ENCODE results near the gene BUD13.
"Not testable (repeated sequence)": the region's sequence is repeated elsewhere in the genome, so short reads cannot be mapped to it uniquely, and the experiment has no call there.

Gene BUD13

GRCh38 chr11:116771935-116772334 is 852 bp downstream of the BUD13 start:
- H3K4me1 ChIP-seq (ENCODE audit: control insufficient read depth in 2 of 2, insufficient read depth in 2 of 2, low read length in 2 of 2): peaks cover 9 to 18% of the 10 kb centered on the region in 2 donors
- H3K4me3 ChIP-seq (ENCODE audit: low read length in 2 of 2): peak overlapping the region; percentile 91 to 96
- no peaks in the 10 kb centered on the region for H3K9me3 ChIP-seq (ENCODE audit: control insufficient read depth in 2 of 2, low read length in 2 of 2)
- H3K27ac ChIP-seq (ENCODE audit: low read depth in 2 of 2, low read length in 2 of 2): no peak overlapping the region
- H3K27me3 ChIP-seq (ENCODE audit: control insufficient read depth in 2 of 2, insufficient read depth in 2 of 2, low read length in 2 of 2): no peaks in the 10 kb centered on the region
- H3K36me3 ChIP-seq (ENCODE audit: control insufficient read depth in 2 of 2, insufficient read depth in 2 of 2, low read length in 2 of 2): peaks cover 7 to 8% of the 10 kb centered on the region in 2 donors
- peak overlapping the region; percentile 84 to 88 for H3K9ac ChIP-seq (ENCODE audit: low read depth in 1 of 2, low read length in 2 of 2)

GRCh38 chr11:116762132-116762531 is 10.7 kb downstream of the BUD13 start:
- H3K36me3 ChIP-seq (ENCODE audit: control insufficient read depth in 2 of 2, insufficient read depth in 2 of 2, low read length in 2 of 2): peaks cover 56 to 60% of the 10 kb centered on the region in 2 donors
- no peaks in the 10 kb centered on the region for H3K9me3 ChIP-seq (ENCODE audit: control insufficient read depth in 2 of 2, low read length in 2 of 2)
- H3K4me1 ChIP-seq (ENCODE audit: control insufficient read depth in 2 of 2, insufficient read depth in 2 of 2, low read length in 2 of 2): no peaks in the 10 kb centered on the region
- H3K4me3 ChIP-seq (ENCODE audit: low read length in 2 of 2): no peak overlapping the region
- H3K9ac ChIP-seq (ENCODE audit: low read depth in 1 of 2, low read length in 2 of 2): no peak overlapping the region
- H3K27ac ChIP-seq (ENCODE audit: low read depth in 2 of 2, low read length in 2 of 2): no peak overlapping the region
- no peaks in the 10 kb centered on the region for H3K27me3 ChIP-seq (ENCODE audit: control insufficient read depth in 2 of 2, insufficient read depth in 2 of 2, low read length in 2 of 2)

- H3K36me3 ChIP-seq (ENCODE audit: control insufficient read depth in 2 of 2, insufficient read depth in 2 of 2, low read length in 2 of 2): peaks cover 46 to 66% of the 10 kb centered on the region in 2 donors
- not testable (repeated sequence) for H3K27ac ChIP-seq (ENCODE audit: low read depth in 2 of 2, low read length in 2 of 2); H3K27me3 ChIP-seq (ENCODE audit: control insufficient read depth in 2 of 2, insufficient read depth in 2 of 2, low read length in 2 of 2); H3K9ac ChIP-seq (ENCODE audit: low read depth in 1 of 2, low read length in 2 of 2); H3K4me3 ChIP-seq (ENCODE audit: low read length in 2 of 2); H3K9me3 ChIP-seq (ENCODE audit: control insufficient read depth in 2 of 2, low read length in 2 of 2); H3K4me1 ChIP-seq (ENCODE audit: control insufficient read depth in 2 of 2, insufficient read depth in 2 of 2, low read length in 2 of 2)
Measured at GRCh38 chr11:116756044-116756443, 16.7 kb downstream of the BUD13 start.

- no peaks in the 10 kb centered on the region for H3K27me3 ChIP-seq (ENCODE audit: control insufficient read depth in 2 of 2, insufficient read depth in 2 of 2, low read length in 2 of 2)
- no peak overlapping the region for H3K27ac ChIP-seq (ENCODE audit: low read depth in 2 of 2, low read length in 2 of 2)
- H3K36me3 ChIP-seq (ENCODE audit: control insufficient read depth in 2 of 2, insufficient read depth in 2 of 2, low read length in 2 of 2): peaks cover 39 to 62% of the 10 kb centered on the region in 2 donors
- no peak overlapping the region for H3K9ac ChIP-seq (ENCODE audit: low read depth in 1 of 2, low read length in 2 of 2)
- no peaks in the 10 kb centered on the region for H3K4me1 ChIP-seq (ENCODE audit: control insufficient read depth in 2 of 2, insufficient read depth in 2 of 2, low read length in 2 of 2)
- no peaks in the 10 kb centered on the region for H3K9me3 ChIP-seq (ENCODE audit: control insufficient read depth in 2 of 2, low read length in 2 of 2)
- H3K4me3 ChIP-seq (ENCODE audit: low read length in 2 of 2): no peak overlapping the region
Measured at GRCh38 chr11:116750070-116750718, 22.6 kb downstream of the BUD13 start.

- H3K27ac ChIP-seq (ENCODE audit: low read depth in 2 of 2, low read length in 2 of 2): no peak overlapping the region
- no peaks in the 10 kb centered on the region for H3K4me1 ChIP-seq (ENCODE audit: control insufficient read depth in 2 of 2, insufficient read depth in 2 of 2, low read length in 2 of 2)
- H3K4me3 ChIP-seq (ENCODE audit: low read length in 2 of 2): no peak overlapping the region
- H3K27me3 ChIP-seq (ENCODE audit: control insufficient read depth in 2 of 2, insufficient read depth in 2 of 2, low read length in 2 of 2): no peaks in the 10 kb centered on the region
- no peaks in the 10 kb centered on the region for H3K9me3 ChIP-seq (ENCODE audit: control insufficient read depth in 2 of 2, low read length in 2 of 2)
- no peak overlapping the region for H3K9ac ChIP-seq (ENCODE audit: low read depth in 1 of 2, low read length in 2 of 2)
- H3K36me3 ChIP-seq (ENCODE audit: control insufficient read depth in 2 of 2, insufficient read depth in 2 of 2, low read length in 2 of 2): peaks cover 8 to 13% of the 10 kb centered on the region in 2 donors
Measured at GRCh38 chr11:116742104-116742503, 30.7 kb downstream of the BUD13 start.

- Histone ChIP-seq H3K27ac (ENCODE audit: low read depth in 2 of 2, low read length in 2 of 2) (no peak overlapping the region), H3K27me3 (ENCODE audit: control insufficient read depth in 2 of 2, insufficient read depth in 2 of 2, low read length in 2 of 2) (no peaks in the 10 kb centered on the region), H3K36me3 (ENCODE audit: control insufficient read depth in 2 of 2, insufficient read depth in 2 of 2, low read length in 2 of 2) (peaks cover 0 to 4% of the 10 kb centered on the region in 2 donors), H3K9ac (ENCODE audit: low read depth in 1 of 2, low read length in 2 of 2) (no peak overlapping the region), H3K9me3 (ENCODE audit: control insufficient read depth in 2 of 2, low read length in 2 of 2) (no peaks in the 10 kb centered on the region), H3K4me1 (ENCODE audit: control insufficient read depth in 2 of 2, insufficient read depth in 2 of 2, low read length in 2 of 2) (no peaks in the 10 kb centered on the region), H3K4me3 (ENCODE audit: low read length in 2 of 2) (no peak overlapping the region)
Measured at GRCh38 chr11:116740741-116741140, 32.0 kb downstream of the BUD13 start.

- Histone ChIP-seq H3K36me3 (ENCODE audit: control insufficient read depth in 2 of 2, insufficient read depth in 2 of 2, low read length in 2 of 2) (no peaks in the 10 kb centered on the region), H3K27me3 (ENCODE audit: control insufficient read depth in 2 of 2, insufficient read depth in 2 of 2, low read length in 2 of 2) (no peaks in the 10 kb centered on the region), H3K27ac (ENCODE audit: low read depth in 2 of 2, low read length in 2 of 2) (no peak overlapping the region), H3K9me3 (ENCODE audit: control insufficient read depth in 2 of 2, low read length in 2 of 2) (no peaks in the 10 kb centered on the region), H3K4me3 (ENCODE audit: low read length in 2 of 2) (no peak overlapping the region), H3K9ac (ENCODE audit: low read depth in 1 of 2, low read length in 2 of 2) (no peak overlapping the region), H3K4me1 (ENCODE audit: control insufficient read depth in 2 of 2, insufficient read depth in 2 of 2, low read length in 2 of 2) (no peaks in the 10 kb centered on the region)
Measured at GRCh38 chr11:116738975-116739374, 33.8 kb downstream of the BUD13 start.

GRCh38 chr11:116736763-116737162 is 36.0 kb downstream of the BUD13 start:
- Histone ChIP-seq H3K9me3 (ENCODE audit: control insufficient read depth in 2 of 2, low read length in 2 of 2) (no peaks in the 10 kb centered on the region), H3K27me3 (ENCODE audit: control insufficient read depth in 2 of 2, insufficient read depth in 2 of 2, low read length in 2 of 2) (peaks cover 1 to 3% of the 10 kb centered on the region in 2 donors), H3K4me1 (ENCODE audit: control insufficient read depth in 2 of 2, insufficient read depth in 2 of 2, low read length in 2 of 2) (no peaks in the 10 kb centered on the region), H3K9ac (ENCODE audit: low read depth in 1 of 2, low read length in 2 of 2) (no peak overlapping the region), H3K4me3 (ENCODE audit: low read length in 2 of 2) (no peak overlapping the region), H3K36me3 (ENCODE audit: control insufficient read depth in 2 of 2, insufficient read depth in 2 of 2, low read length in 2 of 2) (no peaks in the 10 kb centered on the region), H3K27ac (ENCODE audit: low read depth in 2 of 2, low read length in 2 of 2) (no peak overlapping the region)

- H3K36me3 ChIP-seq (ENCODE audit: control insufficient read depth in 2 of 2, insufficient read depth in 2 of 2, low read length in 2 of 2): no peaks in the 10 kb centered on the region
- H3K27me3 ChIP-seq (ENCODE audit: control insufficient read depth in 2 of 2, insufficient read depth in 2 of 2, low read length in 2 of 2): peaks cover 9 to 15% of the 10 kb centered on the region in 2 donors
- H3K9me3 ChIP-seq (ENCODE audit: control insufficient read depth in 2 of 2, low read length in 2 of 2): no peaks in the 10 kb centered on the region
- H3K27ac ChIP-seq (ENCODE audit: low read depth in 2 of 2, low read length in 2 of 2): no peak overlapping the region
- H3K9ac ChIP-seq (ENCODE audit: low read depth in 1 of 2, low read length in 2 of 2): no peak overlapping the region
- no peak overlapping the region for H3K4me3 ChIP-seq (ENCODE audit: low read length in 2 of 2)
- no peaks in the 10 kb centered on the region for H3K4me1 ChIP-seq (ENCODE audit: control insufficient read depth in 2 of 2, insufficient read depth in 2 of 2, low read length in 2 of 2)
Measured at GRCh38 chr11:116733969-116734508, 38.7 kb downstream of the BUD13 start.

GRCh38 chr11:116733043-116733755 is 39.6 kb downstream of the BUD13 start:
- no peak overlapping the region for H3K27ac ChIP-seq (ENCODE audit: low read depth in 2 of 2, low read length in 2 of 2)
- no peak overlapping the region for H3K9ac ChIP-seq (ENCODE audit: low read depth in 1 of 2, low read length in 2 of 2)
- H3K27me3 ChIP-seq (ENCODE audit: control insufficient read depth in 2 of 2, insufficient read depth in 2 of 2, low read length in 2 of 2): peaks cover 9 to 15% of the 10 kb centered on the region in 2 donors
- H3K9me3 ChIP-seq (ENCODE audit: control insufficient read depth in 2 of 2, low read length in 2 of 2): no peaks in the 10 kb centered on the region
- no peak overlapping the region for H3K4me3 ChIP-seq (ENCODE audit: low read length in 2 of 2)
- no peaks in the 10 kb centered on the region for H3K4me1 ChIP-seq (ENCODE audit: control insufficient read depth in 2 of 2, insufficient read depth in 2 of 2, low read length in 2 of 2)
- H3K36me3 ChIP-seq (ENCODE audit: control insufficient read depth in 2 of 2, insufficient read depth in 2 of 2, low read length in 2 of 2): no peaks in the 10 kb centered on the region

Data from mucosa of rectum (tissue), 2 donors.